PC-9 (cell line): ENCODE results near the gene GRIN2A. TPM values are rescaled to one million over a fixed set of nuclear protein-coding genes. Genes with fewer than 3 reads are reported as not detected.
"Not testable (repeated sequence)": the region's sequence is repeated elsewhere in the genome, so short reads cannot be mapped to it uniquely, and the experiment has no call there.

ENCODE experiments used
- BruUV-seq: library from RNA; stranded (reverse); fragments of 400-500 nt; replicated peaks from 2 replicates; lab custom pipeline; 2021; lab: Mats Ljungman, UMichigan
- CTCF ChIA-PET: fragments of 300-600 bp; sonication (Branson Sonifier 250); formaldehyde crosslinking; loops from one replicate; lab custom pipeline; 2022; ENCODE audit warnings: antibody characterized with exemption; lab: Charles Lee
- POLR2A ChIA-PET: fragments of 300-600 bp; sonication (Branson Sonifier 250); formaldehyde crosslinking; loops from one replicate; lab custom pipeline; 2022; ENCODE audit warnings: antibody characterized with exemption; ENCODE audit not compliant: unreplicated experiment; lab: Charles Lee
- DNase-seq, 2 experiments: peaks; one replicate each; pipeline versions ENCODE4 v3.0.0 to v3.0.0-alpha.2; 2015 to 2022; ENCODE audit warnings: mixed read lengths in 1 of 2
- H2AFZ ChIP-seq: fragments of 200-600 bp; sonication (generic); 2 replicates; pipeline ENCODE4 v1.8.1; 2017; ENCODE audit warnings: antibody characterized with exemption
- H3F3A ChIP-seq: fragments of 200-600 bp; sonication (generic); 2 replicates; pipeline ENCODE4 v1.8.1; 2017; ENCODE audit warnings: antibody characterized with exemption, mild to moderate bottlenecking, low read depth; ENCODE audit not compliant: insufficient read depth
- H3K27ac ChIP-seq: fragments of 200-600 bp; sonication (generic); 2 replicates; pipeline ENCODE4 v1.6.1; 2016; ENCODE audit warnings: mixed run types
- H3K27me3 ChIP-seq: fragments of 200-600 bp; sonication (generic); 2 replicates; pipeline ENCODE4 v1.6.1; 2016; ENCODE audit warnings: low read depth, mixed run types; ENCODE audit not compliant: insufficient read depth
- H3K36me3 ChIP-seq: fragments of 200-600 bp; sonication (generic); 2 replicates; pipeline ENCODE4 v1.6.1; 2016; ENCODE audit warnings: low read depth, mixed run types
- H3K4me1 ChIP-seq: fragments of 200-600 bp; sonication (generic); replicated peaks from 2 replicates; pipeline ENCODE4 v1.6.1; 2016; ENCODE audit warnings: mixed run types; ENCODE audit not compliant: insufficient read depth
- H3K4me2 ChIP-seq: fragments of 200-600 bp; sonication (generic); 2 replicates; pipeline ENCODE4 v1.6.1; 2017; ENCODE audit warnings: mixed run types
- H3K4me3 ChIP-seq: fragments of 200-600 bp; sonication (generic); 2 replicates; pipeline ENCODE4 v1.6.1; 2016; ENCODE audit warnings: mixed run types
- H3K79me2 ChIP-seq: fragments of 200-600 bp; sonication (generic); 2 replicates; pipeline ENCODE4 v1.6.1; 2017; ENCODE audit warnings: low read depth, mixed run types
- H3K9me2 ChIP-seq: fragments of 200-600 bp; sonication (generic); 2 replicates; pipeline ENCODE4 v1.8.1; 2017; ENCODE audit warnings: mild to moderate bottlenecking; ENCODE audit not compliant: insufficient read depth
- H3K9me3 ChIP-seq: fragments of 200-600 bp; sonication (generic); 2 replicates; pipeline ENCODE4 v1.8.1; 2016; ENCODE audit warnings: low read depth; ENCODE audit not compliant: insufficient read depth
- H4K20me1 ChIP-seq: fragments of 200-600 bp; sonication (generic); 2 replicates; pipeline ENCODE4 v1.8.1; 2017; ENCODE audit not compliant: insufficient read depth
- CTCF ChIP-seq: fragments of 200-600 bp; sonication (generic); conservative IDR thresholded peaks from 2 replicates; pipeline ENCODE4 v1.6.1; 2017; ENCODE audit warnings: mixed run types, antibody characterized with exemption, mild to moderate bottlenecking, moderate library complexity
- EZH2 ChIP-seq: fragments of 200-600 bp; sonication (generic); IDR thresholded peaks from 2 replicates; pipeline ENCODE4 v1.8.0; 2017; ENCODE audit warnings: antibody characterized with exemption, low read depth
- intact Hi-C: fragments of 100-400 bp; cut with micrococcal nuclease; formaldehyde crosslinking; loops from one replicate; pipeline ENCODE4 v1.10.0; 2022; ENCODE audit not compliant: unreplicated experiment
- total RNA-seq: library from RNA; stranded (reverse); gene quantifications from 2 replicates; pipeline ENCODE4 v1.2.3, GENCODE V29; 2021

The GRIN2A gene
- total RNA-seq, 1 experiment from 2014 or later: not detected

DNA sequence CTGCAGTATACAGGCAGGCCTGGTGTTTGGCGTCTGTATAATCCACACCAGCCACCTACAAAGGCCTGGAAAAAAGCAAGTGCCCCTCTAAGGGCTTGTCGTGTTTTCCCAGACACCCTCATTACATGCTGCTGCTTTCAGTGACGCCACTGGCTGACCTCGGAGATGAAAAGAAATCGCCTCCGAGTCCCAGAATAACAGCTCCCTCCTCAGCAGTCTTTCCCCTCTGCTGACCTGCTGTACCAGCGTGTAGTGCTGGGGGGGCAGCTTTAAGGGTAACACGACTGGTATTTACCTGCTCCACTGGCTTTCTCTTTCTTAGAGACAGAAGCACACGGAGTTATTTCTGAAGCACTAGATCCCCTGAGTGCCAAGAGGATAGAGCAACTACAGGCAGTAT is 296.8 kb downstream of the GRIN2A start:
- no peak for DNase-seq
- no peaks in the 10 kb centered on the region for H3F3A ChIP-seq
- H3K4me3 ChIP-seq: no peak overlapping the region
- no peaks in the 10 kb centered on the region for H3K36me3 ChIP-seq
- no peak overlapping the region for H3K27ac ChIP-seq
- H2AFZ ChIP-seq: no peak overlapping the region
- ChIA-PET POLR2A (no interaction called here), CTCF (no interaction called here)
- BruUV-seq: no TSS peak
- intact Hi-C loops: no loop called here
- no peaks in the 10 kb centered on the region for H3K9me3 ChIP-seq
- H3K9me2 ChIP-seq: no peaks in the 10 kb centered on the region
- no peaks in the 10 kb centered on the region for H4K20me1 ChIP-seq
- H3K4me2 ChIP-seq: no peak overlapping the region
- TF ChIP-seq EZH2 (no peak), CTCF (no peak)
- no peaks in the 10 kb centered on the region for H3K4me1 ChIP-seq
- H3K27me3 ChIP-seq: peaks cover 22% of the 10 kb centered on the region
- no peaks in the 10 kb centered on the region for H3K79me2 ChIP-seq

GRCh38 chr16:9875981-9876380 is 306.2 kb downstream of the GRIN2A start:
- H3K4me2 ChIP-seq, H4K20me1 ChIP-seq, H3K36me3 ChIP-seq, H3K79me2 ChIP-seq, H3K27me3 ChIP-seq, DNase-seq, H3K4me1 ChIP-seq, H3F3A ChIP-seq, H3K27ac ChIP-seq, POLR2A ChIA-PET, H2AFZ ChIP-seq, H3K9me2 ChIP-seq, CTCF ChIA-PET, intact Hi-C loops, BruUV-seq, H3K4me3 ChIP-seq, H3K9me3 ChIP-seq: not testable (repeated sequence)

DNA sequence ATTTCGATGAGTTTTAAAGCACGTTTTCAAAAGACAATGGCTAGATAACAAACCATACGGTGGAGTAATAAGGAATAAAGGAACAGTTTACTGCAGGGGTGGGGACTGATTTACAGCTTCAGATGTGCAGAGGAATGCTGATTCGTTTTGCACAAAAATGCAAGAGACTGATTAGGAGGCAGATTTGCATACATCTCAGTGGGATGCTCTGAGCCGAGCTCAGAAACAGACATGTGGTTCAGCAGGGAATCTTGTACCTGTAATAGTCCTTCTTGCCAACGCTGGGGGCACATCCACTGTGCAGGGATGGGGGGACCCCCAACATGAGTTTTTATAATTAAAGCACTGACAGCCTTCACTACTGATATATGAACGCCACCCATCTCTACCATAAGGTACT is 308.0 kb downstream of the GRIN2A start:
- H3K27ac ChIP-seq: no peak overlapping the region
- H3K36me3 ChIP-seq: no peaks in the 10 kb centered on the region
- H3K79me2 ChIP-seq: no peaks in the 10 kb centered on the region
- POLR2A ChIA-PET: no interaction called here
- BruUV-seq: no TSS peak
- H3F3A ChIP-seq: no peaks in the 10 kb centered on the region
- H2AFZ ChIP-seq: no peak overlapping the region
- H3K4me1 ChIP-seq: no peaks in the 10 kb centered on the region
- H3K9me3 ChIP-seq: no peaks in the 10 kb centered on the region
- no peak overlapping the region for H3K4me3 ChIP-seq
- intact Hi-C loops: no loop called here
- H3K4me2 ChIP-seq: no peak overlapping the region
- no peak for TF ChIP-seq CTCF
- no peak for TF ChIP-seq EZH2
- DNase-seq: no peak
- no peaks in the 10 kb centered on the region for H3K9me2 ChIP-seq
- H4K20me1 ChIP-seq: no peaks in the 10 kb centered on the region
- H3K27me3 ChIP-seq: no peaks in the 10 kb centered on the region
- CTCF ChIA-PET: no interaction called here

- H3K4me2 ChIP-seq: no peak overlapping the region
- H3K27ac ChIP-seq: no peak overlapping the region
- DNase-seq: no peak
Observed at GRCh38 chr16:9870962-9871361, 311.3 kb downstream of the GRIN2A start.

More at GRCh38 chr16:9870962-9871361, 311.3 kb downstream of the GRIN2A start:
- ChIA-PET CTCF (no interaction called here), POLR2A (no interaction called here)
- no peaks in the 10 kb centered on the region for H3K4me1 ChIP-seq
- intact Hi-C loops: no loop called here
- H3K36me3 ChIP-seq: no peaks in the 10 kb centered on the region
- H3K79me2 ChIP-seq: no peaks in the 10 kb centered on the region
- H3F3A ChIP-seq: no peaks in the 10 kb centered on the region
- BruUV-seq: no TSS peak
- no peaks in the 10 kb centered on the region for H3K9me2 ChIP-seq
- no peaks in the 10 kb centered on the region for H3K27me3 ChIP-seq
- TF ChIP-seq EZH2 (no peak), CTCF (no peak)
- H3K4me3 ChIP-seq: no peak overlapping the region
- no peaks in the 10 kb centered on the region for H4K20me1 ChIP-seq
- H2AFZ ChIP-seq: no peak overlapping the region
- H3K9me3 ChIP-seq: no peaks in the 10 kb centered on the region
